ENCODE measurements around the gene MYH10.

- TF ChIP-seq EZH2 (IDR thresholded peaks at IDR 0.05; ENCODE audit: borderline replicate concordance, insufficient read depth, low read length, poor library complexity, severe bottlenecking) (no peak), REST (IDR thresholded peaks at IDR 0.05; ENCODE audit: borderline replicate concordance) (no peak)
Measured at GRCh38 chr17:8482546-8482945, 148.0 kb downstream of the MYH10 start.

All from neural cell (in vitro differentiated cells).